Measurements from ENCODE around the gene HMHB1.

- TF ChIP-seq CTCF (optimal IDR thresholded peaks at IDR 0.05 in 1 of 3, IDR thresholded peaks at IDR 0.05 in 1 of 3, conservative IDR thresholded peaks at IDR 0.05 in 1 of 3; ENCODE audit: extremely low read depth in 1 of 3, insufficient read depth in 2 of 3, low read length in 3 of 3): no peak
- TF ChIP-seq EZH2 (IDR thresholded peaks at IDR 0.05; ENCODE audit: low read length): no peak
Observed at GRCh38 chr5:143819716-143820115, 7.8 kb downstream of the HMHB1 start.

Data from keratinocyte (primary cell).